Measurements from ENCODE around the gene OSBPL6. TPM values are rescaled to one million over a fixed set of nuclear protein-coding genes. Genes with fewer than 3 reads are reported as not detected.
"Not testable (repeated sequence)": the region's sequence is repeated elsewhere in the genome, so short reads cannot be mapped to it uniquely, and the experiment has no call there.

The OSBPL6 gene
- total RNA-seq, 6 experiments from 2014 or later, result 2.4 to 7.5 (median 3.3) TPM

GRCh38 chr2:178191511-178191910 is 2.8 kb upstream of the OSBPL6 start:
- no peak for TF ChIP-seq CTCF (IDR thresholded peaks at IDR 0.05)
- Mint-ChIP-seq H3K36me3 (ENCODE audit: low read depth) (no peaks in the 10 kb centered on the region), H3K4me3 (no peak overlapping the region), H3K27me3 (ENCODE audit: insufficient read depth) (peaks cover 6% of the 10 kb centered on the region), H3K9me3 (no peaks in the 10 kb centered on the region), H3K4me1 (ENCODE audit: low read depth) (peaks cover 32% of the 10 kb centered on the region), H3K27ac (no peak overlapping the region)
- no peak for DNase-seq

GRCh38 chr2:178193496-178193822 is 853 bp upstream of the OSBPL6 start:
- TF ChIP-seq CTCF (IDR thresholded peaks at IDR 0.05), result no peak
- H3K27ac Mint-ChIP-seq, result peak overlapping the region; percentile 73
- H3K4me1 Mint-ChIP-seq (ENCODE audit: low read depth), result peaks cover 34% of the 10 kb centered on the region

GRCh38 chr2:178194600-178195389 is 483 bp downstream of the OSBPL6 start:
- peaks cover 28% of the 10 kb centered on the region for H3K4me1 Mint-ChIP-seq (ENCODE audit: low read depth)
- peaks cover 6% of the 10 kb centered on the region for H3K27me3 Mint-ChIP-seq (ENCODE audit: insufficient read depth)
- no peaks in the 10 kb centered on the region for H3K36me3 Mint-ChIP-seq (ENCODE audit: low read depth)
- H3K4me3 Mint-ChIP-seq, result peak overlapping the region; percentile 96
- H3K27ac Mint-ChIP-seq, result peak overlapping the region; percentile 86
- TF ChIP-seq CTCF (IDR thresholded peaks at IDR 0.05), result peak; percentile 34
- H3K9me3 Mint-ChIP-seq, result no peaks in the 10 kb centered on the region
- peak; percentile 62 for DNase-seq

More at GRCh38 chr2:178193496-178193822, 853 bp upstream of the OSBPL6 start:
- H3K27me3 Mint-ChIP-seq (ENCODE audit: insufficient read depth), result peaks cover 6% of the 10 kb centered on the region
- no peaks in the 10 kb centered on the region for H3K36me3 Mint-ChIP-seq (ENCODE audit: low read depth)
- H3K9me3 Mint-ChIP-seq, result no peaks in the 10 kb centered on the region
- peak overlapping the region; percentile 88 for H3K4me3 Mint-ChIP-seq
- DNase-seq, result no peak

GRCh38 chr2:178195390-178196166 is 1.3 kb downstream of the OSBPL6 start:
- DNase-seq, result no peak
- no peak for TF ChIP-seq CTCF (IDR thresholded peaks at IDR 0.05)
- H3K36me3 Mint-ChIP-seq (ENCODE audit: low read depth), result no peaks in the 10 kb centered on the region
- no peaks in the 10 kb centered on the region for H3K9me3 Mint-ChIP-seq
- peak overlapping the region; percentile 86 for H3K27ac Mint-ChIP-seq
- peaks cover 28% of the 10 kb centered on the region for H3K4me1 Mint-ChIP-seq (ENCODE audit: low read depth)
- H3K4me3 Mint-ChIP-seq, result peak overlapping the region; percentile 96
- H3K27me3 Mint-ChIP-seq (ENCODE audit: insufficient read depth), result peaks cover 4% of the 10 kb centered on the region

GRCh38 chr2:178197791-178198190 is 3.5 kb downstream of the OSBPL6 start:
- no peak overlapping the region for H3K4me3 Mint-ChIP-seq
- no peak overlapping the region for H3K27ac Mint-ChIP-seq
- no peak for DNase-seq

GRCh38 chr2:178198441-178198840 is 4.1 kb downstream of the OSBPL6 start:
- not testable (repeated sequence) for H3K27me3 Mint-ChIP-seq (ENCODE audit: insufficient read depth); H3K36me3 Mint-ChIP-seq (ENCODE audit: low read depth); H3K27ac Mint-ChIP-seq; H3K9me3 Mint-ChIP-seq; DNase-seq; H3K4me3 Mint-ChIP-seq
- H3K4me1 Mint-ChIP-seq (ENCODE audit: low read depth), result peaks cover 28% of the 10 kb centered on the region

More at GRCh38 chr2:178197791-178198190, 3.5 kb downstream of the OSBPL6 start:
- TF ChIP-seq CTCF (IDR thresholded peaks at IDR 0.05), result no peak
- H3K9me3 Mint-ChIP-seq, result no peaks in the 10 kb centered on the region
- no peaks in the 10 kb centered on the region for H3K36me3 Mint-ChIP-seq (ENCODE audit: low read depth)
- peaks cover 2% of the 10 kb centered on the region for H3K27me3 Mint-ChIP-seq (ENCODE audit: insufficient read depth)
- H3K4me1 Mint-ChIP-seq (ENCODE audit: low read depth), result peaks cover 28% of the 10 kb centered on the region
